Activated B cell treated with CpG ODN at 0.5 μM for 24 hours (primary cell): ENCODE measurements around the gene ITGA7. TPM values are rescaled to one million over a fixed set of nuclear protein-coding genes. Genes with fewer than 3 reads are reported as not detected.

ENCODE experiments used
- ATAC-seq: fragments of 200-7000 bp; cut with Tn5 transposase; one replicate; pipeline ENCODE4 v1.10.0; 2021; ENCODE audit warnings: low read depth, mild to moderate bottlenecking, moderate library complexity
- CTCF ChIA-PET: fragments of 350-600 bp; sonication (Branson Sonifier 250); formaldehyde crosslinking; loops from one replicate; lab custom pipeline; 2021; ENCODE audit warnings: antibody characterized with exemption; lab: Charles Lee
- POLR2A ChIA-PET: fragments of 350-600 bp; sonication (Branson Sonifier 250); formaldehyde crosslinking; loops from one replicate; lab custom pipeline; 2021; ENCODE audit warnings: antibody characterized with exemption; lab: Charles Lee
- DNase-seq: peaks from one replicate; pipeline ENCODE4 v3.0.0; 2022
- H3K27ac Mint-ChIP-seq: one replicate; pipeline ENCODE4 v1.8.0; 2020; ENCODE audit warnings: mixed read lengths
- H3K27me3 Mint-ChIP-seq: one replicate; pipeline ENCODE4 v1.8.0; 2021; ENCODE audit warnings: mixed read lengths
- H3K36me3 Mint-ChIP-seq: one replicate; pipeline ENCODE4 v1.8.0; 2021; ENCODE audit warnings: low read depth, mixed read lengths
- H3K4me1 Mint-ChIP-seq: one replicate; pipeline ENCODE4 v1.8.0; 2021; ENCODE audit warnings: mixed read lengths
- H3K4me3 Mint-ChIP-seq: one replicate; pipeline ENCODE4 v1.8.0; 2020; ENCODE audit warnings: mild to moderate bottlenecking, mixed read lengths
- H3K9me3 Mint-ChIP-seq: one replicate; pipeline ENCODE4 v1.8.0; 2020; ENCODE audit warnings: mixed read lengths
- CTCF ChIP-seq: fragments of 200-600 bp; IDR thresholded peaks from one replicate; pipeline ENCODE4 v1.8.0; 2022; ENCODE audit warnings: antibody characterized with exemption, mild to moderate bottlenecking
- intact Hi-C: fragments of 100-400 bp; cut with micrococcal nuclease; formaldehyde crosslinking; loops from one replicate; pipeline ENCODE4 v1.15.1; 2024
- total RNA-seq: library from RNA; stranded (reverse); gene quantifications from 2 replicates; pipeline ENCODE4 v1.2.3, GENCODE V29; 2022

The ITGA7 gene
- total RNA-seq, 1 donor from 2014 or later: 1.4 TPM

- Mint-ChIP-seq H3K27ac (no peak overlapping the region), H3K36me3 (no peaks in the 10 kb centered on the region), H3K27me3 (no peaks in the 10 kb centered on the region), H3K9me3 (no peaks in the 10 kb centered on the region), H3K4me1 (peaks cover 33% of the 10 kb centered on the region), H3K4me3 (no peak overlapping the region)
- DNase-seq: no peak
- intact Hi-C loops: no loop called here
- ChIA-PET CTCF (interaction anchor here (0.7 kb wide), 1 partner anchor 200 kb away, joined by 4 read pairs; no protein-coding TSS in a partner anchor), POLR2A (interaction anchor here (0.7 kb wide), 1 partner anchor 193 kb away, joined by 5 read pairs; no protein-coding TSS in a partner anchor)
- ATAC-seq: no peak
- TF ChIP-seq CTCF: no peak
Measured at GRCh38 chr12:55733858-55734257, 26.2 kb upstream of the ITGA7 start.

- no peak overlapping the region for H3K4me3 Mint-ChIP-seq
- intact Hi-C loops: no loop called here
- no peak for ATAC-seq
Measured at GRCh38 chr12:55733021-55733555, 25.4 kb upstream of the ITGA7 start.

GRCh38 chr12:55732288-55732687, 24.6 kb upstream of the ITGA7 start:
- H3K4me1 Mint-ChIP-seq: peaks cover 28% of the 10 kb centered on the region
- no peaks in the 10 kb centered on the region for H3K27me3 Mint-ChIP-seq
- DNase-seq: no peak
- intact Hi-C loops: no loop called here
- no peak overlapping the region for H3K4me3 Mint-ChIP-seq
- ChIA-PET POLR2A (no interaction called here), CTCF (no interaction called here)
- no peak for TF ChIP-seq CTCF
- H3K9me3 Mint-ChIP-seq: no peaks in the 10 kb centered on the region
- no peak overlapping the region for H3K27ac Mint-ChIP-seq
- no peak for ATAC-seq
- peaks cover 2% of the 10 kb centered on the region for H3K36me3 Mint-ChIP-seq

More at GRCh38 chr12:55733021-55733555, 25.4 kb upstream of the ITGA7 start:
- ChIA-PET POLR2A (interaction anchor here (0.7 kb wide), 1 partner anchor 194 kb away, joined by 5 read pairs; no protein-coding TSS in a partner anchor), CTCF (no interaction called here)
- Mint-ChIP-seq H3K27me3 (no peaks in the 10 kb centered on the region), H3K4me1 (peaks cover 28% of the 10 kb centered on the region), H3K36me3 (no peaks in the 10 kb centered on the region), H3K27ac (no peak overlapping the region), H3K9me3 (no peaks in the 10 kb centered on the region)
- no peak for DNase-seq
- TF ChIP-seq CTCF: no peak

- ATAC-seq (peak; percentile 28), DNase-seq (no peak)
- Mint-ChIP-seq H3K4me3 (peak overlapping the region; percentile 89), H3K4me1 (peaks cover 32% of the 10 kb centered on the region), H3K36me3 (peaks cover 18% of the 10 kb centered on the region), H3K27me3 (no peaks in the 10 kb centered on the region), H3K9me3 (no peaks in the 10 kb centered on the region), H3K27ac (peak overlapping the region; percentile 88)
- intact Hi-C loops: loop anchor here (1.0 kb wide), 2 partner anchors 8 to 14 kb away; partner anchors contain the start of gene BLOC1S1
- ChIA-PET CTCF (interaction anchor here (1.3 to 2.7 kb wide), 4 partner anchors 9 to 459 kb away, joined by 3 to 32 read pairs (median 5); partner anchors contain the start of gene SMARCC2), POLR2A (interaction anchor here (0.8 to 2.7 kb wide), 13 partner anchors 8 to 1232 kb away, joined by 3 to 29 read pairs (median 6); partner anchors contain the start of genes BLOC1S1, DNAJC14, GDF11 and ORMDL2)
- TF ChIP-seq CTCF: no peak
Measured at GRCh38 chr12:55729819-55730818, 22.4 kb upstream of the ITGA7 start.
